Hepatocyte (in vitro differentiated cells): ENCODE results near the gene CDK5.

Source experiments
- EZH2 ChIP-seq: fragments of 200-600 bp; sonication (generic); IDR thresholded peaks from 2 replicates; pipeline ENCODE4 v1.6.1; 2016; ENCODE audit warnings: antibody characterized with exemption, mild to moderate bottlenecking, borderline replicate concordance
- EZH2phosphoT487 ChIP-seq: fragments of 200-600 bp; sonication (generic); IDR thresholded peaks from one replicate; pipeline ENCODE4 v1.6.1; 2018; ENCODE audit warnings: antibody characterized with exemption, mild to moderate bottlenecking, low read depth, moderate library complexity; ENCODE audit not compliant: unreplicated experiment, severe bottlenecking
- TF ChIP-seq, protein P1 (sequence below): fragments of 200-600 bp; sonication (generic); IDR thresholded peaks from 2 replicates; pipeline ENCODE4 v1.5.1; 2016; ENCODE audit warnings: antibody characterized with exemption, mild to moderate bottlenecking; ENCODE audit not compliant: poor library complexity

DNA sequence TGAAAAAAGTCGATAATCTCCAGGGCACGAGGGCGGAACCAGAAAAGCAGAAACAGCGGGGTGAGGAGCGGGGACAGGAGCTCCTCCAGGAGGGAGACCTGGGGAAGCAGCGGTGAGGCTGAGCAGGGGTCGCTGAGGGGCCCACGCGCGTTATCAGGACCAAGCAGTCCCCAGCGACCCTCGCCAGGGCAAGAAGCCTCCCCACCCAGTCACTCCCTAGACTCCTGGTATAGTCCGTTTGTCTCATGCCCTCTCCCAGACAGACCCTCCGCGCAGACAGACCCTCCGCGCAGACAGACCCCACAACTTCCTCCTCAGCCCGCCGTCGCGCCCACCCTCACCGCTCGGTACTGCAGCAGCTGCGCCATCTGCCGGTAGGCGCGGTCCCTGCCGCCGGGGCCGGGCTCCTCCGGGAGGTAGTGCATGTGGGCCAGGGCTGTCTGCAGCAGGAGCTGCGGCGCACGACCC is 39.7 kb downstream of the CDK5 start:
- TF ChIP-seq EZH2phosphoT487 (no peak), EZH2 (no peak)
- TF ChIP-seq, protein P1, sequence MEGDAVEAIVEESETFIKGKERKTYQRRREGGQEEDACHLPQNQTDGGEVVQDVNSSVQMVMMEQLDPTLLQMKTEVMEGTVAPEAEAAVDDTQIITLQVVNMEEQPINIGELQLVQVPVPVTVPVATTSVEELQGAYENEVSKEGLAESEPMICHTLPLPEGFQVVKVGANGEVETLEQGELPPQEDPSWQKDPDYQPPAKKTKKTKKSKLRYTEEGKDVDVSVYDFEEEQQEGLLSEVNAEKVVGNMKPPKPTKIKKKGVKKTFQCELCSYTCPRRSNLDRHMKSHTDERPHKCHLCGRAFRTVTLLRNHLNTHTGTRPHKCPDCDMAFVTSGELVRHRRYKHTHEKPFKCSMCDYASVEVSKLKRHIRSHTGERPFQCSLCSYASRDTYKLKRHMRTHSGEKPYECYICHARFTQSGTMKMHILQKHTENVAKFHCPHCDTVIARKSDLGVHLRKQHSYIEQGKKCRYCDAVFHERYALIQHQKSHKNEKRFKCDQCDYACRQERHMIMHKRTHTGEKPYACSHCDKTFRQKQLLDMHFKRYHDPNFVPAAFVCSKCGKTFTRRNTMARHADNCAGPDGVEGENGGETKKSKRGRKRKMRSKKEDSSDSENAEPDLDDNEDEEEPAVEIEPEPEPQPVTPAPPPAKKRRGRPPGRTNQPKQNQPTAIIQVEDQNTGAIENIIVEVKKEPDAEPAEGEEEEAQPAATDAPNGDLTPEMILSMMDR: peak; percentile 96
